ENCODE data around the gene NDUFS1. TPM values are rescaled to one million over a fixed set of nuclear protein-coding genes. Genes with fewer than 3 reads are reported as not detected.

NDUFS1 gene
- total and polyA plus RNA-seq, 2 of the 4 experiments (the other 2 are of a cell fraction): 72.1 to 118 TPM

GRCh38 chr2:206201075-206201848 lies 42.0 kb upstream of the NDUFS1 start:
- no peak overlapping the region for H2AFZ ChIP-seq (replicated peaks; ENCODE audit: low read length, poor library complexity)
- no peak overlapping the region for H2BK120ac ChIP-seq (ENCODE audit: low read depth, low read length)
- H3K9me3 ChIP-seq (ENCODE audit: control insufficient read depth, insufficient read depth, low read length): no peaks in the 10 kb centered on the region
- DNase-seq: no peak
- intact Hi-C loops (cut with micrococcal nuclease) (no loop called here), in situ Hi-C loops (cut with MboI; ENCODE audit: low sequenced_read_pairs) (no loop called here), dilution Hi-C loops (cut with HindIII; ENCODE audit: low sequenced_read_pairs, unreplicated experiment) (no loop called here)
- H3K23ac ChIP-seq (ENCODE audit: low read depth, low read length): no peak overlapping the region
- no peak overlapping the region for H4K91ac ChIP-seq (ENCODE audit: insufficient read depth, low read depth, low read length)
- WGBS, 2 experiments (ENCODE audit: extremely low coverage in 2 of 2, insufficient read length in 1 of 2): 40% methylated on average over 1 of the region's 5 CpGs; no CpG with 5 or more reads in 1 of the 2 experiments
- no peak for ATAC-seq (ENCODE audit: low read depth)
- H3K27me3 ChIP-seq (ENCODE audit: control insufficient read depth, insufficient read depth, low read length): no peaks in the 10 kb centered on the region; the same call in none of the 2 replicates
- H3K14ac ChIP-seq (replicated peaks; ENCODE audit: low read depth, low read length): no peak overlapping the region
- H3K79me1 ChIP-seq (ENCODE audit: low read depth in 1 of 2, low read length in 2 of 2): no peaks in the 10 kb centered on the region
- ChIA-PET CTCF (interaction anchor here (1.0 kb wide), 1 partner anchor 26 kb away, joined by 4 read pairs; no protein-coding TSS in a partner anchor), POLR2A (ENCODE audit: unreplicated experiment) (interaction anchor here (0.6 kb wide), 1 partner anchor 26 kb away, joined by 3 read pairs; no protein-coding TSS in a partner anchor)
- H3K56ac ChIP-seq (ENCODE audit: extremely low read depth, insufficient read depth, low read length): no peak overlapping the region
- no peak overlapping the region for H4K8ac ChIP-seq (ENCODE audit: low read depth in 2 of 2, low read length in 2 of 2)
- H3K4me1 ChIP-seq (ENCODE audit: control insufficient read depth, insufficient read depth, low read length): no peaks in the 10 kb centered on the region
- no peak overlapping the region for H2BK20ac ChIP-seq (ENCODE audit: low read depth, low read length)
- no peak overlapping the region for H3K18ac ChIP-seq (ENCODE audit: low read depth, low read length)
- H3K9me1 ChIP-seq (ENCODE audit: insufficient read depth, low read length): no peaks in the 10 kb centered on the region
- H3K9ac ChIP-seq (ENCODE audit: low read depth, low read length): no peak overlapping the region
- no peak overlapping the region for H3K4me2 ChIP-seq (ENCODE audit: low read depth, low read length)
- no peaks in the 10 kb centered on the region for H4K20me1 ChIP-seq (ENCODE audit: insufficient read depth, low read length)
- BruUV-seq (replicated peaks): no TSS peak
- H4K5ac ChIP-seq (ENCODE audit: low read depth, low read length): no peak overlapping the region
- H2BK15ac ChIP-seq (ENCODE audit: low read depth, low read length): no peak overlapping the region
- no peak overlapping the region for H2AK9ac ChIP-seq (replicated peaks; ENCODE audit: low read depth, low read length, poor library complexity)
- H2AK5ac ChIP-seq (ENCODE audit: low read depth, low read length): no peak overlapping the region
- no peak overlapping the region for H2BK5ac ChIP-seq (ENCODE audit: low read depth, low read length, poor library complexity, severe bottlenecking)
- H3K36me3 ChIP-seq (ENCODE audit: control insufficient read depth, insufficient read depth, low read length): no peaks in the 10 kb centered on the region
- H3K4ac ChIP-seq (ENCODE audit: low read depth, low read length): no peak overlapping the region
- H3K4me3 ChIP-seq (ENCODE audit: insufficient read depth, low read depth, low read length): no peak overlapping the region
- no peak overlapping the region for H3K27ac ChIP-seq (ENCODE audit: insufficient read depth, low read length)
- TF ChIP-seq SMC3 (IDR thresholded peaks at IDR 0.05; ENCODE audit: low read depth, low read length) (no peak), MXI1 (IDR thresholded peaks at IDR 0.05; ENCODE audit: borderline replicate concordance, low read depth, low read length) (no peak), MAZ (IDR thresholded peaks at IDR 0.05; ENCODE audit: borderline replicate concordance, low read depth, low read length) (no peak), USF2 (IDR thresholded peaks at IDR 0.05; ENCODE audit: low read depth, low read length) (no peak), BHLHE40 (IDR thresholded peaks at IDR 0.05; ENCODE audit: low read depth, low read length) (no peak), RCOR1 (IDR thresholded peaks at IDR 0.05; ENCODE audit: insufficient replicate concordance, low read length) (no peak), CEBPB (IDR thresholded peaks at IDR 0.05; ENCODE audit: low read depth, low read length) (no peak), POLR2A (IDR thresholded peaks at IDR 0.05; ENCODE audit: low read depth, low read length) (no peak), CTCF (conservative IDR thresholded peaks at IDR 0.05; ENCODE audit: low read depth, low read length) (no peak), MAFK (IDR thresholded peaks at IDR 0.05; ENCODE audit: low read depth, low read length) (no peak), FOS (IDR thresholded peaks at IDR 0.05; ENCODE audit: low read depth, low read length) (no peak), NFE2L2 (IDR thresholded peaks at IDR 0.05; ENCODE audit: low read depth, low read length) (no peak), RFX5 (IDR thresholded peaks at IDR 0.05; ENCODE audit: low read depth, low read length) (no peak), ELK1 (IDR thresholded peaks at IDR 0.05; ENCODE audit: borderline replicate concordance, low read depth, low read length) (no peak), CHD1 (IDR thresholded peaks at IDR 0.05; ENCODE audit: low read depth, low read length) (no peak)

Data from IMR-90 (cell line).